Thyroid gland (tissue), 4 donors: ENCODE data around the gene SRRT.

Experiments
- CTCF ChIP-seq, 6 experiments: fragments of 200-600 bp in 3 of 6; fragments of 450-650 bp in 3 of 6; sonication (generic) in 3 of 6; IDR thresholded peaks; one replicate each; pipeline ENCODE4 v1.5.1; 2016 to 2019; ENCODE audit warnings: antibody characterized with exemption in 6 of 6, mild to moderate bottlenecking in 2 of 6, inconsistent platforms in 1 of 6, moderate library complexity in 1 of 6
- POLR2A ChIP-seq, 2 donors: fragments of 450-650 bp; IDR thresholded peaks; one replicate each; pipeline ENCODE4 v1.6.1; 2017; ENCODE audit warnings: antibody characterized with exemption in 2 of 2, mild to moderate bottlenecking in 2 of 2, moderate library complexity in 1 of 2

GRCh38 chr7:100836812-100837098, 38.1 kb upstream of the SRRT start:
- no peak for TF ChIP-seq CTCF (IDR thresholded peaks at IDR 0.05)
- TF ChIP-seq POLR2A (IDR thresholded peaks at IDR 0.05): no peak
